HCT116 (cell line): ENCODE measurements around the gene LRPPRC.

Experiments used
- CTCF ChIP-seq, 3 experiments: fragments of 200-600 bp in 1 of 3; sonication (generic) in 1 of 3; IDR thresholded peaks in 2 of 3; conservative IDR thresholded peaks in 1 of 3; 2 replicates each; pipeline ENCODE4 v1.5.1; 2012 to 2017; ENCODE audit warnings: low read depth in 2 of 3, low read length in 2 of 3, antibody characterized with exemption in 1 of 3, borderline replicate concordance in 1 of 3, control low read depth in 1 of 3, mild to moderate bottlenecking in 1 of 3, mixed read lengths in 1 of 3, mixed run types in 1 of 3, moderate library complexity in 1 of 3; ENCODE audit not compliant: insufficient read depth in 1 of 3
- EGR1 ChIP-seq: IDR thresholded peaks from 2 replicates; pipeline ENCODE4 v1.6.1; 2012; ENCODE audit warnings: low read depth
- POLR2A ChIP-seq: IDR thresholded peaks from 2 replicates; pipeline ENCODE4 v1.7.0; 2011; ENCODE audit warnings: borderline replicate concordance; ENCODE audit not compliant: insufficient read depth, insufficient read length; ENCODE audit errors: extremely low read depth
- SP1 ChIP-seq: IDR thresholded peaks from 2 replicates; pipeline ENCODE4 v1.6.1; 2012; ENCODE audit warnings: low read depth
- TCF7L2 ChIP-seq: IDR thresholded peaks from 2 replicates; pipeline ENCODE4 v1.7.0; 2011; ENCODE audit warnings: borderline replicate concordance, inconsistent platforms; ENCODE audit not compliant: insufficient read depth, insufficient read length; ENCODE audit errors: extremely low read depth
- ZFX ChIP-seq: fragments of 450-650 bp; IDR thresholded peaks from 2 replicates; pipeline ENCODE4 v1.6.1; 2017

DNA sequence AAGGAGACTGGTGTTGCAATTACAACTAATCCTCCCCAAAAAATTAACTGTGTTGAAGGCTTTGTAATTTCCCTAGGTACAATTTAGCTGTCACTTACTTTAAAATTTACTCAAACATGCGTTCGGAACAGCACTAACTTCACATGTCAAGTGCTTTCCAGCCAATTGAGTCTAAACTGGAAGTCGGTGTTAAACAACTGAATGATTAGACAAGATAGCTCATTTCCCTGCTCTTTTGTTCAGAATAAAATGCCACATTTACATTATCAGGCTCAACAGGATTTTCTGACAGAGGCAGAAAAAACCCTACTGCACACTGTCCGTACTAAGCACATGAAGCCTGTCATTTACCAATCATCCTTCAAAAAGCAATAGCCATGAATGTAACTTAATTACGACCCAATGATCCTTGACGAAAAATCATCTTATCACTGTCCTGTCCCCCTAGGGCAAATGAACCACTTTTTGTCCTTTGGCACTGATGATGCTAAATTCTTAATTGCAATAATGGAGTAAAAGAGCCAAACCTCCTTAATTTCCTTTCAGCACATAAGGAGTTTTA lies 56.0 kb downstream of the LRPPRC start:
- no peak for TF ChIP-seq TCF7L2
- no peak for TF ChIP-seq SP1
- no peak for TF ChIP-seq EGR1
- TF ChIP-seq CTCF (IDR thresholded peaks at IDR 0.05 in 2 of 3, conservative IDR thresholded peaks at IDR 0.05 in 1 of 3; ENCODE audit: borderline replicate concordance in 1 of 3, insufficient read depth in 1 of 3, low read depth in 2 of 3, low read length in 2 of 3) = no peak
- no peak for TF ChIP-seq POLR2A
- no peak for TF ChIP-seq ZFX
